HT-29 (cell line): Measurements from ENCODE around the gene MLST8. TPM values are rescaled to one million over a fixed set of nuclear protein-coding genes. Genes with fewer than 3 reads are reported as not detected.
"Not testable (repeated sequence)": the region's sequence is repeated elsewhere in the genome, so short reads cannot be mapped to it uniquely, and the experiment has no call there.

Source experiments
- DNase-seq: peaks from one replicate; pipeline ENCODE4 v3.0.0-alpha.2; 2015; ENCODE audit warnings: low spot score
- total RNA-seq: library from RNA; depleted of rRNA; stranded (reverse); fragments of >200 nt; shearing (Covaris generic); gene quantifications from 2 replicates; pipeline ENCODE4 v1.2.3, GENCODE V29; 2014

The MLST8 gene
- total RNA-seq, 1 experiment from 2014 or later: 98.9 TPM

DNA sequence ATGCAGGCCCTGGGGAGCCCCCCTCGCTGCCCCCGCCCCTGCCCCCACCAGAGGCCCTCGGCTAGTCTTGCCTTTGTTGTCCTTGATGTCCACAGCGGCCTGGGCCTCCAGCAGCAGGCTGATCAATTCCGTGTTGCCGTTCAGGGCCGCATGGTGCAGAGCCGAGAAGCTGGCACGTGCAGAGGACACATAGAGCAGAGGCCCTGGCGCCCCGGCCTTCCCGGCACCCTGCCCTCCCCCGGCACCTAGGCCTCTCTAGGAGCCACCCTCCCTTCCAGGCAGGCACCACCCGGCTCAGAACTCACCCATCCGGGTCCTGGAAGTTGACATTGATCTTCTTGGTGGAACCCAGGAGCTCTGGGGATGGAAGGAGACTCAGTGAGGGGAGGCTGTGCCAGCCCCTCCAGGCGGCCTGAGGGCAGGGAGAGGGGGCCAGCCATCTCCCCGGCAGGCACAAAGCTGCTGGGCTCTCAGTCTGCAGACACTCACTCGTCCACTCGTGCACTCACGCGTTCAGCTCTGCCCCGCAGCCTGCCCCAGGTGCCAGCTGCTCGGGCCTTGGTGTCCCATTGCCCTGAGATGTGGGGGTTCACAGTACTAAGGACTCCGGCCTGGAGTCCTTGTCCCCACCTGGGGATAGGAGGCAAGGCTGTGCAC, 15.1 kb upstream of the MLST8 start:
- DNase-seq: no peak

DNA sequence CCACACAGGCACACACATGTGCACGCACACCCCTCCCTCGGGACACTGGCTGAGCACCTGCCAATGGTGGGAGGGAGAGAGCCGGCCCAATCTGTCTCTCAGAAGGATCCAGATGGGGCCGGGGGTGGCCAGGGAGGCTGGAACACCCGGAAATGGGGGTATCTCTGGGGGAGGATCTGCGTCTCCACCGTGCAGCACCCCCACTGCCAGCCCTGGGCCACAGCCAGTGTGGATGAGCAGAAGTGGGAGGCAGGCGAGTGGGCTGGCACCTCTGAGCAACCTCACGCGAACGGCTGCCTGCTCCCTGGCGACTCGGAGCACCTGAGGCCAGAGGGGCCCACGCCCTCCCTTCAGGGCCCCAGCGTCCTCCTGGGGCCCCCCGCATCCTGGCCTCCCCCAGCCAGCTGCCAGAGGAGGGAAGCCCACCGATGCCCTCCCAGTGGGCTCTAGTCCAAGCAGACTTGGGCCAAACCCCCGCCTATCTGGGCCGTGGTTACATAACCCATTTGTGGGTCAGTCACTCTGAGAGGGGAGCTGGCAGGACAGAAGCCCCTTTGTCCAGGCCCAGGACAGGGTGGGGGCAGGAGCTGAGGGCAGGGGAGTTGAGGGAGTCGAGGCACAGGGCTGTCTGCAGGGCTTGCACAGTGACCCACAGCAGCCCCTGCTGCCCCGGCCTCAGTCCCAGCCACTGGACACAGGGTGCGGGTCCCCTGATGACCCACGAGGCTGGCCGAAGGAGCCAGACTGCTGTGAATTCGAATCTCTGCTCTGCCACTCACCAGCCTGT, 14.4 kb upstream of the MLST8 start:
- DNase-seq: no peak

DNA sequence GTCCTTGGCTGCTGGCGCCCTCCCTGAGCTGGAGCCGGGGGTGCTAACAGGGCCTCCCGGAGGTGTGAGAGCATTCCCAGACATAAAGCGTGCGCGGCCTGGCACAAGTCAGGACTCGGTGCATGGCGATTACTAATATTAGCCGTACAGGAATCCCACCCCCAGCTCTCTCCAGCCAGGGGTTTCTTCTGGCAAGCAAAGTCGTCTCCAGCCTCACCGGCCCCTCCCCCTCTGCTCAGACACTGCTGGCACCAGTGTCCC, 13.9 kb upstream of the MLST8 start:
- no peak for DNase-seq

DNA sequence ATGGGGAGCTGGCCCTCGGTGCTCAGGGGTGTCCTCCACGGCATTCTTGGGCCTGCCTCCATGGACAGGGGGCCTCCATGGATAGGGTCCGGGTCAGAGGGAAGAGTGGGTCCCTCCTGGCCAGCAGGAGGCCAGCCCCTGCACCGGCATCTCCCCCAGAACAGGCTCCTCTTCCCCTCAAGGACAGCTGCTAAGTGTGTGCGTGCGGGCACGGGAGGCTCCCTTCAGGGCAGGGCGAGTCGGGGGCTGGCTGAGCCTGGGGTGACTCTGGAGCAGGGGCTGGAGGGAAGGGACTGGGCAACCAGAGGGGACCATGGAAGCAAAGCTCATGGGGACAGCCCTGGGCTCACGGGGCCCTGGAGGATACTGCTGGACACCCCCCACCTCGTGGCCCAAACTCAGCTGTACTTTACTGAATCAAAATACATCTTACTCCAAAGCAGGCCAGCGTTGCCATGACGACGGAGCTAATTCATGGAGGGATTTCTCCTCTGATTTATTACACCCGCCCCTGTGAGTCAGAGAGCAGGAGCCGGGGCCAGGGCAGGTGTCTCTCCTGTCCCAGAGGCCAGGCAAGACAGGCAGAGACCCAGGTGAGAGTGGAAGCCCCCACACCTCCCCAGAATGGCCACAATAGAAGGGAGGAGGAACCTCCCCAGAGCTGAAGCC, 11.0 kb upstream of the MLST8 start:
- peak; percentile 66 for DNase-seq

DNA sequence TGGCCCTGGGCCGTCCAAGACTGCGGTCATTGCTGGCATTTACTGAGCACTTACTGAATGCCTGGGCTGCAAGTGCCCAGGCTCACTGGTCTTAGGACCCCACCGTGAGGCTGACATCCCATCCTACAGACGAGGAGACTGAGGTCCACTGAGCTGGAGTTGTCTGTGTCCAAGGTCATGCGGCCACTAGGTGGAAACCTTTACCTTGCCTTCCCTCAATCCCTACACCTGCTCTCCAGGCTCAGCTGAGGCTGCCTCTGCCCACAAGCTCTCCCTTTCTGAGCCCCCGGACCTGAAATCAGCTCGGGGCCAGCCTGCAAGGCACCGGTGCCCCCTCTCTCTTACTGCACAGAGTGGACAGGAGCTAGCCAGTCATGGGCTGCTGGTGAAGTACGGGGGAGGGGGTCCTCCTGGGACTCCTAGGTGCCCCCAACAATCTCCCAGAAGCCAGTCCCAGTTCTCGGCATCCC, 10.4 kb upstream of the MLST8 start:
- DNase-seq: peak; percentile 74

DNA sequence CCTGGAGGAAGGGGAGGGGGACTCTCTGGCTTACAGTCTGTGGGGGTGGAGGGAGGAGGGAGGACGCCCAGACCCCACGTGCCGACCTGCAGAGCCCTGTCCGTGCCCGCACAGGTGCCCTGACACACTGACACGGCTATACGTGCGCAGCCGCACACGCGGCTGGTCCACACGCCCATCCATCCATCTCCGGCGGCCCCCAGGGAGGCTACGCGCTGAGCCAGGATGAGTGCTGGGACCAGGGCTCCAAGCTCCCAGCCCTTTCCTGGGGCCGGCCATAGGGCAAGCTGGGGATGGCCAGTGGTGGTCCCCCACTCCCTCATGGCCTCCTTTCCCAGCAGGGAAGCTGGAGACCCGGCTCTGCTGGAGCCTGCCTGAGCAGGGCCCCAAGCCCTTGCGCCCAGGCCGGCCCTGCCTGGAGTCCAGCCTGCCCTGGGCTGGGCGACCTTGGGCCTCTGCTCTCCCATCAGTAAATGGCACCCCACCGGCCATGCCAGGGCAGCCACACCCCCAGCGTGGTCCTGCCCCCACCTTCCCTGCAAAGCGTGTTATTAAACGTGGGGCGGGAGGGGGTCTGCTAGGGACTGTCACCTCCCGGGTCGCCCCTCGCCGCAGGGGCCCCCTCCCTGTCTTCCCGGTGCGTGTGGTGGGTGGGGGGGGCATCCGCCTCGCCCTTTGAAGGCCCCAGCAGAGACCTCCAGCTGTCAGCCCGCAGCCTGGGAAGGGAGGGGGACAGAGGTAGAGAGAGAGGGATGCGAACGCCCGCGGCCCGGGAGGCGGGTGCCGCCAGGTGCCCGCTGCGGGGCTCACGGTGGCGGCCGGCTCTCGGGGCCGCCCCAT, 9.7 kb upstream of the MLST8 start:
- no peak for DNase-seq

DNA sequence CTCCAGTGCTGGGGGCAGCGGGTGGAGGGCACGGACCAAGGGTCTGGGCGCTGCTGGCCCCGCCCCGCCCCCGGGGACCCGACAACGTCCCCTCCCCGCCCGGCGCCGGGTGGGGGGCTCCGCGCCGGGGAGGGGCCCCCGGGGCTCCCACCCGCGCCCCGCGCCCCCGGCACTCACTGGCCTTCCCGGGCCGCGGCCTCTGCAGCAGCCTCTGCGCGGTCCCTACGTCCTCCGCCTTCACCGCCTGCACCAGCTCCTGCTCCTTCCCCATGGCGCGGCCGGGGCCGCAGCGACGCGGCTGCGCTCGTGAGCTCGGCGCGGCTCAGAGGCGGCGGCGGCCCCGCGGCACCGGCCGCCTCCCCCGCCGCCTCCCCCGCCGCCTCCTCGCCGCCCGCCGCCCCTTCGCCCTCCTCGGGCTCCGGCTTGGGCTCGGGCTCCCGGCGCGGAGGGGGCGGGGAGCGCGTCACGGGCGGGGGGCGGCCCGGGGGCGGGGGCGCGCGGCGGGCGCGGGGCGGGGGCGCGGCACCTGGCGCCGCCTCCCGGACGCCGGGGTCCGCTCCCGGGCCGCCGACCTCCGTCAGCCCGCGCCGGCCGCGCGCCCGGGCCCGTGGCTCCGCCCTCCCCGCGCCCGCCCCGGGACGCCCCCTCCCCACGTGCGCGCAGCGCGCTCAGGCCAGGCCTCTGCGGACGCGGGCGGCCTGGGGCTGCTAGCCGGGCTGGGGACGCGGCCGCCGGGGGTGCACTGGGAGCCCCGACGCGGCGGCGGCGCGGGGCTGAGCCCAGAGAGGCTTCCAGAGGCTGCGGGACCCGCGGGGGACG, 8.9 kb upstream of the MLST8 start, which contains the start of gene CASKIN1:
CASKIN1 (minus strand) TSS at position 444 of the 819 bp plus-strand sequence; CDS start at position 271, 173 bp downstream.
- no peak for DNase-seq

DNA sequence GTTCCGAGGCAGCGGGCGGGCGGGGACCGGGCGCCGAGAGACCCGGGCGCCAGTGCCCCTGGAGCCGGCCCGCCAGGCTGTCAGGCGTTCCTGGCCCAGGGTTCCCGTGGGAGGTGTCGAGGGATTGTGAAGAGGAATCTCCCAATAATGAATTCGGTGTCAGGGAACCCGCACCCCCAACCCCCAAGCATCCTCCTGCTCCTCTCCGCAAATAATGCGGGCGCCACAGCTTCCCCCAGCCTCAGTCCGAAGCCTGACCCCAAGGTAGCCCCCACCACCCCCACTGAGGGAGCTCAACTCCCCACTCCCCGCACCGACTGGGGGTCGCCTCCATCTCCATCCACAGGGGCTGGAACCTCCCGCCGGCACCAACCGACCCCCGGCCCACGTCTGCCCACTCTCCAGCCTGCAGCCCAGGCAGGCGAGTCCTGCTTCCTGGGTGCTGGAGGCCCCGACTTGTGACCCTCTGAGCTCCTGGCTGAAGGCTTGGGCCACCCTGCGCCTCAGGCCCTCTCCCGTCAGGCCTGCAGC, 8.2 kb upstream of the MLST8 start:
- DNase-seq: no peak

DNA sequence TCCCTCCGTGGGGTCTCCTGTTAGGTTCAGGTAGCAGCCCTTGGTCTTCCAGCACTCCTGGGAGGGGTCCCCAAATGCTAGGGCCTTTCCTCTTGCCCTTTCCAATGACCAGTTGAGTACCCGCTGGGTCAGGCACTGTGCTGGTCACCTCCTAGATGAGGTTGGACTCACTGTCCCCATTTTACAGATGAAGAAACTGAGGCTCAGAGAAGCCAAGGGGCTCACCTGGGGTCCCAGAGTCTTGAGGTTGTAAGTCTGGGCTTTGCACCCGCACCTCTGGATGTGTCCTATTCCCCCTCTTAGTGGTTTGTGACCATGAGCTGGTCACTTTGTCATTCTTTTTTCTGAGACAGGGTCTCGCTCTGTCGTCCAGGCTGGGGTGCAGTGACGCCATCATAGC, 7.5 kb upstream of the MLST8 start:
- no peak for DNase-seq

DNA sequence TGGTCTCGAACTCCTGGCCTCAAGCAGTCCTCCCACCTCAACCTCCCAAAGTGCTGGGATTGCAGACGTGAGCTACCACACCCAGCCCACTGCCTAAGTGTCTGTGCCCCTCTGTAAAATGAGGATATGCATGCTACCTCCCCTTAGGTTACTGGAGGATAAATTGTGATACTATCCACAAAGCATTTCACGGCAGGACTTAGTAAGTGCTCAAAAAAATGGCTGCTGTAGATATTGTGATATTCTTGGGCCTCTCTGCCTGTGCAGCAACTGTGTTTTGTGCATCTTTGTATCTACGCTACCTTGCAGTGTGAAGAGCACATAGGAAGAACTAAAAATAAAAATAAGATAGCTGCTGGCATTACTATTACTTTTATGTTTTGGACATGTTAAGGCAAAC, 7.0 kb upstream of the MLST8 start:
- no peak for DNase-seq

DNA sequence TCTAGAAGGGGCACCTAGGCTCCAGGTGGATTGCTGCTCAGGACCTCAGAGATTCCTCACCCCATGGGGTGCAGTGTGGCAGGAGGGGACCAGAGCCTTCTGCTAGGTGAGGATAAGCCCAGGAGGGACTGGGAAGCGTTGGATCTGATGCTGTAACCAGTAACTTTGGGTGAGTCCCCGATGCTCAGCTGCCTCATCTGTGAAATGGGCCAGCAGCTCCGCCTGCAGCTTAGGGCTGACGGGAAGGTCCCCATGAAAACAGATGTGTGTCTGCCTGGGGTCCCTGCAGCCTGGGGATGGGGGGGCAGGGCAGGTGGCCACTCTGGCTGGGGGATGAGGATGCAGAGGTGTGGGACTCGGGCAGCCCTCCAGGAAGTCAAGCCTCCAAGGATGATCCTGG, 6.2 kb upstream of the MLST8 start:
- no peak for DNase-seq

DNA sequence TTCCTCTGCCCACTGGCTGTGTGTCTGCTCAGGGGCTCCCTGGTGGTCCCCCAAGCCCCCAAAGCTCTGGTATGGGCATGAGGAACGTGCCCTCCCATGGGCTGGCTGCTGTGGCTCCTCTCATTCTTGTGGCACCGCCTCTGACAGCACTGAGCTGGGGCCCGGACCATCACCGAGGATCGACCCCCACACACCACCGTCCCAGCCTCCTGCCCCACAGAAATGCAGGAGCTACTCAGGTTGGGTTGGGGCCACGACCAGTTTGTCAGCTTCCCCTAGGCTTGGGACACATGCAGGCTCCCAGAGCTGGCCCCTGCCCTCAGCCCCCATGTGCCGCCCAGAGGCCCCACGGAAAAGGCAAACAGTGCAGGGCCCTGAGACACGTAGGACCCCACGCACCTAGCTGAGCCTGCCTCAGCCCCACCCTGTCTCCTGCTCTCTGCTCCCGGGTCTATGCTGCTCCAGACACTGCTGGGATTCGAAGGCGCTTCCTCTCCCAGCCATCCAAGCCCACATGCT, 5.6 kb upstream of the MLST8 start:
- no peak for DNase-seq

DNA sequence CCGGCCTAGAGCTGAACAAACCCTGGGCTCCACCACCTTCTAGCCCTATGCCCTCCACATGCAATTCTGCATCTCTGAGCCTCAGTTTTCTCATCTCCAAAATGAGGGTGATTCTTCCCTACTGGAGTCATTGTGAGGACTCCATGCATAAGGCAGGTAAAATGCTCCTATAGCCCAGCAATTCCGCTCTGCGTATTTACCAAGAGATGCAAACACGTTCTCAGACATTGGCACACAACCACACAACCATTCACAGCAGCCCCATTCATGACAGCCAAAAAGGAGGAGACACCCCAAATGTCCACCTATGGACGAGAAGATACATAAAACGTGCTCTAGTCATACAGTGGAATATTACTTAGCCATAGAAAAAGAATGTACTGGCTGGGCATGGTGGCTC, 4.9 kb upstream of the MLST8 start:
- no peak for DNase-seq

DNA sequence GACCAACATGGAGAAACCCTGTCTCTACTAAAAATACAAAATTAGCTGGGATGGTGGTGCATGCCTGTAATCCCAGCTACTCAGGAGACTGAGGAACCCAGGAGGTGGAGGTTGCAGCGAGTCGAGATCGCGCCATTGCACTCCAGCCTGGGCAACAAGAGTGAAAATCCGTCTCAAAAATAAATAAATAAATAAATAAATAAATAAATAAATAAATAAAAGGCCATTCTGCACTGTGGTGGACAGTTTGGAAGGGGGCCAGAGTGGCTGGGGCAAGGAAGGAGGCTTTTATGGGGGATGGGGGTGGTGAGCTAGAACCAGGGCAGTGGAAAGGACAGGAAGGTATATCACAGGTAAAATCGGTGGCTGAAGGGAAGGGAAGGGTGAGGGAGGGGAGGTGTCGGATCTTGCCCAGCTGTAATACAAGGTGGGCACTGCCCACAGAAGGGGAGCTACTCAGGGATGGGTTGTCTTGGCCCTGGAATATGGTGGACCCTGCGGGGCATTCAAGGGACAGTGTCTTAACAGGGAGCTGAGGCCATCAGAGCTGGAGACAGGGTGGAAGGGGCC, 2.0 kb upstream of the MLST8 start:
- DNase-seq: not testable (repeated sequence)

DNA sequence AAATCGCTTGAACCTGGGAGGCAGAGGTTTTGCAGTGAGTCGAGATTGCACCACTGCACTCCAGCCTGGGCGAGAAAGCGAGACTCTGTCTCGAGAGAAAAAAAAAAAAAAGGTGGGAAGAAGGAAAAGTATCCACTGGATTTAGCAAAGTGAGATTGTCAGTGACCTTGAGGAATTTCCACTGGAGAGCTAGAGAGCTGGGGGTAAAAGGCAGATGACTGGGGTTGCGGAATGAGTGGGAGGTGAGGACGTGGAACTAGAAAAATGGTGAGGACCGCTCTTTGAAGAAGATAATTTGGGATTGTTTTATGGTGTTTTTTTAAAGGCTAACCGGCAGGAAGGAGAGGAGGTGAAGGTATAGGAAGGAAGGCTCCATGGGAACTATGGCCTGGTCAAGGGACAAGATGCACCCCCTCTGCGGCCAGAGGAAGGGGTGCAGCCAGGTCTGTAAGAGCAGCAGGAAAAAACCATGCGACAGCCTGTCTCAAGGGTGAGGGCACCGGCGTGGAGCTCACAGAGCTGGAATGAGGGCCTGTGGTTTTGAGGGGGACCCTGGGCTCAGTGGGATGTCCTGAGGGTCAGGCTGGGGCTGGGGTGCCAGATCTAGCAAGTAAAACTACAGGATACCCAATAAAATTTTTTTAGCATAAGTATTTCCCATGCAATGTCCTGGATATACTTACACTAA, 694 bp upstream of the MLST8 start:
- no peak for DNase-seq

DNA sequence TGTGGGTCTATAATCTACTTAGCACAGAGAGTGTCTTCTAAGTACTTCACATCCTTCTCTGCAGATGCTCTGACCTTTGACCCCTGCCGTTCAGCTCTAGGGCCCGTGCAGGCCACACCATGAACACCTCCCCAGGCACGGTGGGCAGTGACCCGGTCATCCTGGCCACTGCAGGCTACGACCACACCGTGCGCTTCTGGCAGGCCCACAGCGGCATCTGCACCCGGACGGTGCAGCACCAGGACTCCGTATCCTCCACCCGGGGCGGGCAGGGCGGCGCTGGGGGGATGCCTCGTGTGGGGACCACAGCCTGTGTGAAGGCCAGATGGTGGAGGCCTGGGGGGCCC, 686 bp downstream of the MLST8 start:
- DNase-seq: no peak

DNA sequence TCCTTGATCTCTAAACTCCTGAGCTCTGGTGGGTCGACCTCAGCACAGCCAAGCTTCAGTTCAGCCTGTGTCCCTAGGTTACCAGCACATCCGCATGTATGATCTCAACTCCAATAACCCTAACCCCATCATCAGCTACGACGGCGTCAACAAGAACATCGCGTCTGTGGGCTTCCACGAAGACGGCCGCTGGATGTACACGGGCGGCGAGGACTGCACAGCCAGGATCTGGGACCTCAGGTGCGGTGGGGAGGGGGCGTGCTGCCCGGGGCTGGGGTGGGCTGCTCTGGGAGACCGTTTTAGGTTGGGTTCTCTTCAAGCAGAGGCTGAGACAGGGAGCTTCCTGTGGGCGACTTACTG, 1.1 kb downstream of the MLST8 start:
- DNase-seq: no peak

DNA sequence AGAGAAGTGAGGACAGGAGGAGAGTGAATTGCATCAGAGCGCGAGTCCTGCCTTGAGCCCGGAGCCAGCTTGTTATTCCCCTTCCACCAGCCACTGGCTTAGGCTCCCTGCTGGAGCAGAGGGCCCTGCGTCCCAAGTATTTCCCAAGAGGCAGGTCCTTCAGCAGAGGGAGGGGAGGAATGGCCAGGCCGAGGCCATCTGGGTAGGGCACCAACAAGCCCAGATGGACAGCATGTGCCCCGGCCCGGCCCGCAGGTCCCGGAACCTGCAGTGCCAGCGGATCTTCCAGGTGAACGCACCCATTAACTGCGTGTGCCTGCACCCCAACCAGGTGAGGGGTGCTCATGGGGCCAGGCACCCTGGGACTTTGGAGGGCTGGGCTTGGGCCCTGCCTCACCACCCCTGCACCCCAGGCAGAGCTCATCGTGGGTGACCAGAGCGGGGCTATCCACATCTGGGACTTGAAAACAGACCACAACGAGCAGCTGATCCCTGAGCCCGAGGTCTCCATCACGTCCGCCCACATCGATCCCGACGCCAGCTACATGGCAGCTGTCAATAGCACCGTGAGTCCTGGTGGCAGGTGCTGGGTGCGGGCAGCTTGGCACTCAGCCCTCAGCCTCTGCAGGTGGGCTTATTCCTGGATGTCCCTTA, 1.7 kb downstream of the MLST8 start:
- DNase-seq: no peak

DNA sequence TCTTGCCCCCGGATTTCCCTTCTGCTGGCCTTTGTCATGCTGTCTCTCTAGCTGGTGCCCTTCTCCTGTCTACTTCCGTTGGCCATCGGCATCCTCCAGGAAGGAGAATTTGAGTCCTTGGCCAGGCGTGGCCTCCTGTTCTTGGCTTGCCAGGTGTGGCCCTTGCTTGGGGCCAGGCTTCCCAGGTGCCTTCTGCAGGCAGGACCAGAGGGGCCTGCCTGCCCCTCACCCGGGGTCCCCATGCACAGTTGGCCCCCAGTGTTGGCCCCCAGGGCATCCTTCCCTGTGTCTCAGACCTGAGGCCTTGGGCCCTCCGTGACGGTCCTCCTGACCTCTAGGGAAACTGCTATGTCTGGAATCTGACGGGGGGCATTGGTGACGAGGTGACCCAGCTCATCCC, 2.6 kb downstream of the MLST8 start:
- no peak for DNase-seq
